NCI-H1417 treated with DMSO at 0.1 percent for 48 hours (cell line): ENCODE data around the gene UBE2E1.
"Not testable (repeated sequence)": the region's sequence is repeated elsewhere in the genome, so short reads cannot be mapped to it uniquely, and the experiment has no call there.

Source experiments
- DNase-seq: peaks from one replicate; lab custom pipeline; 2025; lab: John Stamatoyannopoulos, UW

UBE2E1 gene

DNA sequence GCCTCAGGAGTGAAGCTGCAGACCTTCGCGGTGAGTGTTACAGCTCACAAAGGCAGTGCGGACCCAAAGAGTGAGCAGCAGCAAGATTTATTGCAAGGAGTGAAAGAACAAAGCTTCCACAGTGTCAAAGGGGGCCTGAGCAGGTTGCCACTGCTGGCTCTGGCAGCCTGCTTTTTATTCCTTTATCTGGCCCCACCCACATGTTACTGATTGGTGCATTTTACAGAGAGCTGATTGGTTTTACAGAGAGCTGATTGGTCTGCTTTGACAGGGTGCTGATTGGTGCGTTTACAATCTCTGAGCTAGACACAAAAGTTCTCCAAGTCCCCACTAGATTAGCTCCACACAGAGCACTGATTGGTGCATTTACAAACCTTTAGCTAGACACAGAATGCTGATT lies 76.2 kb downstream of the UBE2E1 start:
- not testable (repeated sequence) for DNase-seq

DNA sequence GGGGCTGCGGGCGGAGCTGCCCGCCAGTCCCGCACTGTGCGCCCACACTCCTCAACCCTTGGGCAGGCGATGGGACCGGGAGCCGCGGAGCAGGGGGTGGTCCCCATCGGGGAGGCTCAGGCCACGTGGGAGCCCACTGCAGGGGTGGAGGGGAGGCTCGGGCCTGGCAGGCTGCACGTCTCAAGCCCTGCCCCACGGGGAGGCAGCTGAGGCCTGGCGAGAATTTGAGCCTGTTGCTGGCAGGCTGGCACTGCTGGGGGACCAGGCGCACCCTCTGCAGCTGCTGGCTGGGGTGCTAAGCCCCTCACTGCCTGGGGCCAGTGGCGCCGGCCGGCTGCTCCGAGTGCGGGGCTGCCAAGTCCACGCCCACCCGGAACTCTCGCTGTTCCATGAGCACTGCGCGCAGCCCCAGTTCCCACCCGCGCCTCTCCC lies 76.7 kb downstream of the UBE2E1 start:
- no peak for DNase-seq

- no peak for DNase-seq
These were observed 78.7 kb downstream of the UBE2E1 start for GRCh38 chr3:23884481-23884880.

DNA sequence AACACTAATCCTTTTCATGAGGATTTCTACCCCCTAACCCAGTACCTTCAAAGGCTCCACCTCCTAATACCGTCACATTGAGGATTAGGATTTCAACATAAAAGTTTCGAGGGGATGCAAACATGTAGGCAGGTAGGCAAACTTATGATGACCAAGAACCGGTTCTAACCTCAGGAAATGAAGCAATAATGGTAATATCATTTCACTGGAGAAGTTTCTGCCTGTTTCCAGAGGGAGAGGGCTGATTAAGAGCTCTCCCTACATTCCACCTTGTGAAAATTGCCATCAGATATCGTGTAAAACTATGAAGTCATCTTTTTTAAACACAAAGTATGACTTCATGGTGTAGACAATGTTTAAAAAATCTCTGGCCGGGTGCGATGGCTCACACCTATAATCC lies 79.5 kb downstream of the UBE2E1 start:
- DNase-seq = no peak

DNA sequence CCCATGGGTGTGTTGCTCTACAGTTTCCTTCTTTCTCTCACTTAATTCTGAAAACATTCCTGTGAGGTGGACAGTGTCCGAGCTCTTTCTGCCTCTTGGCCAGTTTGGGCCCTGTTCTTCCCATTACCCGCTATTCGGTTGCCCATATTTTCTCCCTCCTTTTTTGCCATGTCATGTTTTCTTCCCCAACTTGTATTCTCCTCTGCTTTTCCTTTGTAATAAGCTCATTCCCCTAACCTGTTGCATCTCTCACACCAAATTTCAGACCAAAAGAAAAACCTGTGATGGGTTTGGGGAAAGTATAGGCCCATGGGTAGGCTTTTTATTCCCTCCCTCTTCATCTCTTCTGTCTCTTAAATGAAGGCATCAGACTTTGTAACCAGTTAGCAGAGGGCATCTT lies 80.6 kb downstream of the UBE2E1 start:
- DNase-seq = no peak

- DNase-seq = no peak
These were observed 83.0 kb downstream of the UBE2E1 start for GRCh38 chr3:23888617-23889228.

GRCh38 chr3:23889386-23889785 lies 83.6 kb downstream of the UBE2E1 start:
- no peak for DNase-seq

- no peak for DNase-seq
These were observed 84.2 kb downstream of the UBE2E1 start for GRCh38 chr3:23889950-23890349.

DNA sequence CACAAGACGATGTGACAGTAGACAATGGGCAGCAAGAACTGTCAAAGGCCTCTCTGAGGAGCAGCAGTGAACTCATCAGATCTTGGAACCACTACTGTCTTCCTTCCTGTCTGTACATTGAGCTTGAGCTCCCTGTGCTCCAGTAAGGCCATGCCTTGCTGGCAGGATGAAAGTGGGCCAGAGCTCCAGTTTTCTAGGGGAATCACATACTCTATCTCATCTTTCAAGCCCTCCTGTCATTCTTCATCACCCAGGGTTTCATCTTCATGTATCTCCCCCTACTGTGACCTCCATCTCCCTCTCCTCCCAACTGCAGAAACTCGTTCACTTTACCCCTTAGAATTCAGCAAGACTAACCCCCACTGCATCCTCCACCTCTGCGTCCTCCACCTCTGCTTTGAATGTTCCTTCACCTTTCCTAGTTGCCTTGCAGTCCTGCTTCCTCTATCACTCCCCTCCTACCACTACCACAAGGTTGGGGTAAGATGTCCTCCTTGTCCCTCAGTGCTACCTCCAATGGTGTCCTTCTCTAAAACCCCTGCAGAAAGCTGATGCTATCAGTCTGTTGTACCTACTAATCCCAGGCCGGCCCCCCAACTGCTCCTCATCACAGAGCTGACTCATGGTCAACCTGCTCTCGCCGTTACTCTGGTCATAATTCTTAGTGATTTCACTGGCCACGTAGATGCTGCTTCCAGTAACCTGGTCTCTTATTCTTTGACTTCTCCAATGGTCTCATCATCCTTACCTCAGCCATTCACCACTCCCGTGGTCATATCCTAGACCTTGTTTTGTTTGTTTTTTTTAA lies 88.7 kb downstream of the UBE2E1 start:
- no peak for DNase-seq

GRCh38 chr3:23895181-23895580 lies 89.4 kb downstream of the UBE2E1 start:
- no peak for DNase-seq

DNA sequence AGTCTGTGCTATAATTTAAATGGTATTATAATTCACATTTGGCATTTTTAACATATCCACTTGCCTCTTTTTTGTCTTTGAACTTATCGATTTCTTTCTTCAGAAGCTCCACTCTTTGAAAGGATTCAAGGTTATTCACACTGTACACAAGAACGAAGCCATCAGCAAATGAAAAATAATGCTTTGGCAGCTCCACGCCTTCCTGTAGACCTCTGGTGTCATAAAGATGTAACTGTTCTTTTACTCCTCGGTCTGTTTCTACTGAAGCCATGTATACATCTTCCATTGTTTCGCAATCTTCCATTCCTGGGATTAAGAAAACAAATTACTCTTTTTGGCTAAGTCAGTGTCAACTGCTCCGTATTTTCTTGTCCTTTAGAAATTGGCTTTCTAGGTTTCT lies 95.0 kb downstream of the UBE2E1 start:
- DNase-seq = no peak

GRCh38 chr3:23904545-23904944 lies 98.8 kb downstream of the UBE2E1 start:
- DNase-seq = no peak

DNA sequence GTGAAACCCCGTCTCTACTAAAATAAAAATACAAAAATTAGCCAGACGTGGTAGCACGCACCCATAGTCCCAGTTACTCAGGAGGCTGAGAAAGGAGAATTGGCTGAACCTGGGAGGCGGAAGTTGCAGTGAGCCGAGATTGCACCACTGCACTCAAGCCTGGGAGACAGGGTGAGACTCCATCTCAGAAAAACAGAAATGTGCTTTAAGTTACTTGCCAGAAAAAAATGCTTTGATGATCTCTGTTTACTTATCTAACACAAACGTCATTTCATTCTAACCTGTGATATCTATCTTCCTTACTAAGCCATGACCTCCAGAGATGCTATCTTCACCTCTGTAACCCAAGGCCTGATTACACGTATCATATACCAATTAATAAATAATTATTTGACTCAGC lies 103.6 kb downstream of the UBE2E1 start:
- no peak for DNase-seq

- no peak for DNase-seq
These were observed 105.6 kb downstream of the UBE2E1 start for GRCh38 chr3:23911397-23911796.

DNA sequence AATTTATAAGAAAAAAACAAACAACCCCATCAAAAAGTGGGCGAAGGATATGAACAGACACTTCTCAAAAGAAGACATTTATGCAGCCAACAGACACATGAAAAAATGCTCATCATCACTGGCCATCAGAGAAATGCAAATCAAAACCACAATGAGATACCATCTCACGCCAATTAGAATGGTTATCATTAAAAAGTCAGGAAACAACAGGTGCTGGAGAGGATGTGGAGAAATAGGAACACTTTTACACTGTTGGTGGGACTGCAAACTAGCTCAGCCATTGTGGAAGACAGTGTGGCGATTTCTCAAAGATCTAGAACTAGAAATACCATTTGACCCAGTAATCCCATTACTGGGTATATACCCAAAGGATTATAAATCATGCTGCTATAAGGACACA lies 106.6 kb downstream of the UBE2E1 start:
- DNase-seq = not testable (repeated sequence)

GRCh38 chr3:23913182-23913581 lies 107.4 kb downstream of the UBE2E1 start:
- DNase-seq = no peak

GRCh38 chr3:23913873-23914743 lies 108.4 kb downstream of the UBE2E1 start:
- DNase-seq = no peak

DNA sequence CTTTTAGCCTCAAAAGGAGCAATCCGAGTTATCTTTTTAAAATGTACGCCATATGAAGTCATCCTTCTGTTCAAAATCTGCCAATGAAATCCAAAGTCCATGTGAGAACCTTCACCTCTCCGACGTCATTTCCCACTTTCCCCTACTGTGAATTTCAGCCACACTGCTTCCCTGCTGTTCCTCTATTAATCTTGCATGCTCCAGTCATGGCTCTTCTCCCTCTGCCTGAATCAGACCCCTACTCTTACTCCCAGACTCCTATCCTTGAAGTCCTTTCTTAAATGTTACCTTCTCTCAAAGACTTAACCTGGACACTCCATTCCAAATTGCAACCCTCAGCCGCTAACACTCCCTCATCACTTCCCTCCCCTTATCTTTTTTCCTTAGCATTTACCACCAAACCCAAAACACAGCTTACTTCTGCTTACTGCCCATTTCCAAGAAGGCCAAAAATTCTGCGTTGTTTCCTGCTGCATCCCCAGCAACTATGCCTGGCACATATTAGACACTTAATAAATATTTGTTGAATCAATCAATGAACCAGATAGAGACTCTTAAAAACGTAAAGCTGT lies 109.9 kb downstream of the UBE2E1 start:
- DNase-seq = no peak

DNA sequence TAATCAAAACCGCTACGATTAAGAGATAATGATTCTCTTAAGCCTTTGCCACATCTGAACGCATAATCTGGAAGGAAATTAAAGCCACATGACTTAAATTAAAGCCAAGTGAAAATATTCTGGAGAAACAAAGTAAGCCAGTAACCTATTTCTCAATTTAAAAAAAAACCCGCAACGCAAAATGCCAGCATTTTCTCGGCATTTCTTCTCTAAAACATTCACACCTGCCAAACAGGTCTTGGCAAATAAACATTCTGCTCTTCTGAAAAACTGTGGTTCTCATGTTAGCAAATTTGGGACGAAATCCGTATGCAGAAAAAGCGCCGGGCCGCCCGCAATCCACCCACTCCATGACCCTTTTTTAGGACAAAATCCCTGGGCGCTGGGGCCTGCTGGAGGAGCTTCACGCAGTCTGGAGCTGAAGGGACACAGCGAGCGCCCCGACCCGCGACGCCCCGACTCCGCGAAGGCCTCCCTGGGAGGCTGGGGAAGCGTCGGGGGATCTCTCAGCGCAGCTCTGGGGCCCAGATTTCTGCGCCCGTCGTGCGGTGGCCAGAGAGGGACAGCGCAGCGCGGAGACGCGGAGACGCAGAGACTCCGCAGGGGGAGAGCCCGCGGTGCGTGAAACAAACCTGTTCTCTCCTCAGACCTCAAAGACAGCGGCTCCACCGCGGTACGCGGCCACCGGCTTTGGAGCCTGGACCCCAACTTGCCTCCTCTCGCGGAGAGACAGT lies 110.6 kb downstream of the UBE2E1 start:
- no peak for DNase-seq

- DNase-seq = peak; percentile 71
These were observed 111.3 kb downstream of the UBE2E1 start, which contains the start of the genes NKIRAS1 and RPL15 for GRCh38 chr3:23916886-23917678. TSS of gene NKIRAS1 (minus strand) at chr3:23916990. CDS start at chr3:23910904, 6,086 bp downstream. TSS of gene RPL15 (plus strand) at chr3:23917132. CDS start at chr3:23917860, 728 bp downstream.
